ENCODE measurements around the gene SLC17A7.

DNA sequence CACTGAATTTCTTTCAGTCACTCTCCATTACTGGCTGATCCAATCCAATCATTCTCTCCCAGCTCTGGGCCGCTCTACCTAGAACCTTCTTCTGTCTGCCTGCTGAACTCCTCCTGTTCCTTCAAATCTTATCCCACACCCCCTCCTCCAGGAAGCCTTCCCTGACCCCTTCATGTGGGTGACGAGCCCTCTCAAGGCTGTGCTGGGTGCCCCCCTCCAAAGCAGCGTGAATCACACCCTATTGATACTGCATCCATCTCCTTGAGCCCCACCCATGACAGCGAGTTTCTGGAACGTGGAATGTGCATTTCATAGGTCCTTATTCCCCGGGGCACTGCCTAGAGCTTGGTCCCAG lies 7.1 kb upstream of the SLC17A7 start:
- TF ChIP-seq, protein P1, sequence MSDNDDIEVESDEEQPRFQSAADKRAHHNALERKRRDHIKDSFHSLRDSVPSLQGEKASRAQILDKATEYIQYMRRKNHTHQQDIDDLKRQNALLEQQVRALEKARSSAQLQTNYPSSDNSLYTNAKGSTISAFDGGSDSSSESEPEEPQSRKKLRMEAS (CRISPR knock-in tag; IDR thresholded peaks at IDR 0.05): no peak
- TF ChIP-seq, protein P2, sequence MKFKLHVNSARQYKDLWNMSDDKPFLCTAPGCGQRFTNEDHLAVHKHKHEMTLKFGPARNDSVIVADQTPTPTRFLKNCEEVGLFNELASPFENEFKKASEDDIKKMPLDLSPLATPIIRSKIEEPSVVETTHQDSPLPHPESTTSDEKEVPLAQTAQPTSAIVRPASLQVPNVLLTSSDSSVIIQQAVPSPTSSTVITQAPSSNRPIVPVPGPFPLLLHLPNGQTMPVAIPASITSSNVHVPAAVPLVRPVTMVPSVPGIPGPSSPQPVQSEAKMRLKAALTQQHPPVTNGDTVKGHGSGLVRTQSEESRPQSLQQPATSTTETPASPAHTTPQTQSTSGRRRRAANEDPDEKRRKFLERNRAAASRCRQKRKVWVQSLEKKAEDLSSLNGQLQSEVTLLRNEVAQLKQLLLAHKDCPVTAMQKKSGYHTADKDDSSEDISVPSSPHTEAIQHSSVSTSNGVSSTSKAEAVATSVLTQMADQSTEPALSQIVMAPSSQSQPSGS (CRISPR knock-in tag; IDR thresholded peaks at IDR 0.05; ENCODE audit: borderline replicate concordance, low read depth): no peak

Measured in WTC11 (cell line).